ENCODE results near the gene PHLDB3.
"Not testable (repeated sequence)": the region's sequence is repeated elsewhere in the genome, so short reads cannot be mapped to it uniquely, and the experiment has no call there.

The PHLDB3 gene

DNA sequence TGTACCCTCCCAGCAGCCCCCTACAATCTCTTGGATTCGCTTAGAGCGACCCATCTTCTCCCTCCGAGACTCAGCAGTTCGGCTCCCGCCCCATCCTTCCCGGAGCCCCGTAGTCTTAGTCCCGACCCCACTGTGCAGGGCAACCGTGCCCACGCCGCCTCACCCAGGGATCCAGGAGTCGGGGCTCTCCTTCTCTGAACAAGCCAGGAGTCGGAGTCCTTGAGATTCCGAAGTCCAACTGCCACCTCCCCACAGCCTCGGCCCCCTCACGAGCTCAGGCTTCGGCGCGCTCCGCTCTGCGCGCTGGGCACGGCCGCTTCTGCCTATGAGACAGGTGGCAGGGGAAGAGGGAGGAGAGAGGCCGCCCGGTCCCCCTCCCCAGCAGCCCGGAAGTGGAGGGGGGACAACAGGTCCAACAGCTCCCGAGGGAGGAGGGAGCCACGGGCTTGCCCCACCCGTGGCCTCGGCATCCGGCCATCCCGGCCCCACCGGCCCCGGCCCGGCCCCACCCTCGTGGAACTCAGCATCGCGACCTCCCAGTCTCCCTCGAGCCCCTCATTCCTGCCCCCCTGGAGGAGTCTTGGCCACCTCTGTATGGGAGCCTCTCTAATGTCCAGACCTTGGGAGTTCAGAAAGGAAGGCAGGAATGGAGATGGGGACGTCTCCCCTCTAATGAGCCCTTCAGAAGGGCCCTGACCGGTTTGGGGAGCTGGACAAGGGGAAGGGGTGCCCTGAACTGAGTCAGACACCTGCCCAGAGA lies at the start of gene PHLDB3:
TSS of gene PHLDB3 (minus strand) at position 321 of the 760 bp plus-strand sequence. CDS start 628 bp downstream, outside the sequence.
- peak; percentile 63 for DNase-seq (ENCODE audit: low spot score)

DNA sequence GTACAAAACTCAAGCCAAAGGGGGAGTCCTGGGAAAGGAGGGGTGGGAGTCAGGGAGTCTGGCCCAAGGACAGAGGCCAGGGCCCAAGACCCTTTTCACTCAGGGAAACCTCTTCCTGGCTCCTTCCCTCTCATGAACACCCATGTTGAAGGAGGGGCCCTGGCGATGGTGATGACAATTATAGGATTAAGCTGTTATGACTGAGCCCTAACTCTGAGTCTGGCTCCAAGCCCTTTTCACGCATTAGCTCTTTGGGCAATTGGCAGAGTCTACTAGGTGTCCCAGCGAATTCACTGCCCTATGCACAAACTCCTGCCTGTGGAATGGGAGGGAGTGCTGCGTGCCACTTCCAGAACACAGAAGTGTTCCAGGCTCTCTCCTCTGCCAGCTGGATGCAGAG lies 49.1 kb upstream of the PHLDB3 start:
- DNase-seq (ENCODE audit: low spot score) = no peak

DNA sequence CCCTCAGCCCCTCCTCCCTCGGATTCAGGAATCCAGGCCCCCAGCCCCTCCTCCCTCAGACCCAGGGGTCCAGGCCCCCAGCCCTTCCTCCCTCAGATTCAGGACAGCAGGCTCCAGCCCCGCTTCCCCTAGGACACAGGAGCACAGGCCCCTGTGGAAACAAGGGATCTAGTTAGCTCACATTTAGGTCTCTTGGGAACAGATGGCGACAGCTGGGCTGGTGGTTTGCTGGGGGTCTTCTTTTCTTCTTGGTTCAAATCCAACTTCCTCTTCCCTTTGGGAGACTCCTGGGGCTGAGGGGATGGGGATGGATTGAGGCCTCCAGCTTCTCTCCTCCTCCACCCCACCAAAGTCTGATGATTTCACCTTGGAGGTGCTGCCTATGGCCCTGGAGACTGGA lies 48.1 kb upstream of the PHLDB3 start:
- no peak for DNase-seq (ENCODE audit: low spot score)

DNA sequence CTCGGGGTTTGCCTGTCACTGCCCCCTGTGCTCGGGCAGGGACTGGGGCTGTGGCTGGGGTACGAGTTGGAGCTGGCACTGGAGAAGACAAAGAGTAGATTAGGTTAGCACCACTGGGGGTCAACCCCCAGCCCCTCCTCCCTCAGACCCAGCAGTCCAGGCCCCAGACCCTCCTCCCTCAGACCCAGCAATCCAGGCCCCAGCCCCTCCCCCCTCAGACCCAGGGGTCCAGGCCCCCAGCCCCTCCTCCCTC lies 47.6 kb upstream of the PHLDB3 start:
- no peak for DNase-seq (ENCODE audit: low spot score)

GRCh38 chr19:43551399-43552197 lies 47.1 kb upstream of the PHLDB3 start:
- DNase-seq (ENCODE audit: low spot score) = no peak

- no peak for DNase-seq (ENCODE audit: low spot score)
Observed at GRCh38 chr19:43548706-43549105, 44.2 kb upstream of the PHLDB3 start.

GRCh38 chr19:43547926-43548325 lies 43.4 kb upstream of the PHLDB3 start:
- not testable (repeated sequence) for DNase-seq (ENCODE audit: low spot score)

DNA sequence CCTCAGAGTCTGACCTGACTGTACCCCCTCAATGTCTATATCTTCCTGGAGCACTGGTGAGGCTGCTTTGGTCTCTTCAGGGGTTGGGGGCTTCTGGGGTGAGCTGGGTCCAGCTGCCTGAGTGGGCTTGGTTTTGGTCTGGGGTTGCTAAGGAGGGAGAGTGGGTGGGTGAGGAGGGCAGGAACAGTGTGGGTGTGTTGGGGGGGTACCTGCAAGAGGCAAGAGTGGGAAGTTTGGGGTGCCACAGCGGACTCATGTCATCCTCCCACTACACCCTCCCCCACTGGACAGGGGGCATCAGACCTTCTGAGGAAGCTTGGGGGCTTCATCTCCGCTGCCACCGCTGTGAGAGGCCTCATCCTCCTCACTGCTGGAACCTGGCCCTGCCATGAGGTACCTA lies 42.0 kb upstream of the PHLDB3 start:
- DNase-seq (ENCODE audit: low spot score) = no peak

DNA sequence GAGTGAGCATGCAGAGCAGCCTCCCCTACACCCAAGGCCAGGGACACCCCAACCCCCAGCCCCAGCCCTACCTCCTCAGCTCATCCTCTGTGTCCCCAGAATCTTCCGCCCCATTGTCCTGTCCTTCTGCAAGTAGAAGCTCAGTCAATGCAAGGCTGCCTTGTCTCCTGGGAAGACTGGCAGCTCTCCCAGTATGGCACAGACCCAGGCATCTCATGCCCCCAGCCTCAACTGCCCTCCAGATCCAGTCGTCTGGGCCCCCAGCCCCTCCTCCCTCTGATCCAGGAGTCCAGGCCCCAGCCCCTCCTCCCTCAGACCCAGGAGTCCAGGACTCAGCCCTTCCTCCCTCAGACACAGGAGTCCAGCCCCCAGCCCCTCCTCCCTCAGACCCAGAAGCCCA lies 41.4 kb upstream of the PHLDB3 start:
- no peak for DNase-seq (ENCODE audit: low spot score)

- no peak for DNase-seq (ENCODE audit: low spot score)
Observed at GRCh38 chr19:43545276-43545675, 40.7 kb upstream of the PHLDB3 start.

DNA sequence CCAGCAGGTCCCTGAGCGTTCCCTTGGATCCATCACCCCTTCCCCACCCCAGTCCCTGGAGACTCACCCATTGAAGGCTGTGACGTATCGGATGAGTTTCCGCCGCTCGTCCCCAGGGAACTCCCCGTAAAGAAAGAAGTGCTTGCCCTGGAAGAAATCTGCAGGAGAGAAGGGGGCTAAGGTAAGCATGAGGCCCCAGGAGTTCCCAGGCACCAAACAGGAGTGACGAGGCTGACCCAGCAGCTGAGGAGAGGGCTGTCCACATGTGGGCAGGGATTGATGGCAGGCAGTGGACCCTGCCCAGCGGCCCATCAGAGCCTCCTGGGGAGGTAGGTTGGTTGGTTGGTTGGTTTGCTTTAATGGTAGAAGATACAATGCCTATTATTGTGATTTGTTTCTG lies 39.5 kb upstream of the PHLDB3 start:
- DNase-seq (ENCODE audit: low spot score) = no peak

DNA sequence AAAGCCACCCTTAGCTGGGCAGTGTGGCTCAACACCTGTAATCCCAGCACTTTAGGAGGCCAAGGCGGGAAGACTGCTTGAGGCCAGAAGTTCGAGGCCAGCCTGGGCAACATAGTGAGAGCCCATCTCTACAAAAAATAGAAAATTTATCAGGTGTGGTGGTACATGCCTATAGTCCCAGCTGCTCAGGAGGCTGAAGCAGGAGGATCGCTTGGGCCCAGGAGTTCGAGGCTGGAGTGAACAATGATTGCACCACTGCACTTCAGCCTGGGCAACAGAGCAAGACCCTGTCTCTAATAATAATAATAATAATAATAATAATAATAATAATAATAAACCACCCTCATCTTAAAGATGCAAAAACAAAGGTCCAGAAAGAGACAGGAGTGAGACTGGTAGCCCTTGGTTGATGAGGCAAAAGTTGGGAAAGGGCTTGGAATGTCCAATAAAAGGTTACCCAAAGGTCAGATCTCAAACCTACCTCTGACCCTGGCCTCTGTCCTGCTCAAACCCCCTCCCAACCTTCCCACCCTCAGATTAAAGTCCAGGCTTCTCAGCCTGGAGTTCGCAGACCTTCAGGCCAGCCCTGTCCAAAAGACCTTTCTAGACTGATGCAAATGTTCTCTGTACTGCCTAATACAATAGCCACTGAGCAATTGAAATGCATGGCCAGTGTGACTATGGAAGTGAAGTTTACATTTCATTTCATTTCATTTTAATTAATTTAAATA lies 37.5 kb upstream of the PHLDB3 start:
- no peak for DNase-seq (ENCODE audit: low spot score)

- no peak for DNase-seq (ENCODE audit: low spot score)
Observed at GRCh38 chr19:43540381-43540780, 35.8 kb upstream of the PHLDB3 start.

- DNase-seq (ENCODE audit: low spot score) = no peak
Observed at GRCh38 chr19:43538922-43539321, 34.4 kb upstream of the PHLDB3 start.

GRCh38 chr19:43534816-43535761 lies 30.5 kb upstream of the PHLDB3 start:
- DNase-seq (ENCODE audit: low spot score) = no peak

DNA sequence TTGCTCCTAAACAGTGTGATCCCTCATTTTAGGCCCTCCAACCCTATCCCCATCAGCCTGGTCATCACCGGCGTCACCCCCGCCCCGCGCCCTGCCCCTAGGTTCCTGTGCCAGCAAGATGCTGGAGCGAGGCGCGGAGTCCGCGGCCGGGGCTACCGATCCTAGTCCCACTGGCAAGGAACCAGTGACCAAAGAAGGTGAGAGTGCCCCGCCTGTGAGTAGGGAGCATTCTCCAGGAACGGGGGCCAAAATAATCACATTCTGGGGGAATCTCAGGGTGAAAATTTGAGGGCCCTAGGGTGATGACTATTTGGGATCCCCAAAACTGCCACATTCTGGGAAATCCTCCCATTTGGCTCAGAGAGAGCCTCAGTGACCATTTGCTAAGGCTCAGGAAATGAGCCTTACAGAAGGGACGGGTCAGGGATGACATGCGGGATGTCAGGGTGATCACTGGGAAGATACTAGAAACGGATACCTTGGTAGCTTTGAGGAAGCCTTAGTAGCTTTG lies 29.8 kb upstream of the PHLDB3 start:
- no peak for DNase-seq (ENCODE audit: low spot score)

DNA sequence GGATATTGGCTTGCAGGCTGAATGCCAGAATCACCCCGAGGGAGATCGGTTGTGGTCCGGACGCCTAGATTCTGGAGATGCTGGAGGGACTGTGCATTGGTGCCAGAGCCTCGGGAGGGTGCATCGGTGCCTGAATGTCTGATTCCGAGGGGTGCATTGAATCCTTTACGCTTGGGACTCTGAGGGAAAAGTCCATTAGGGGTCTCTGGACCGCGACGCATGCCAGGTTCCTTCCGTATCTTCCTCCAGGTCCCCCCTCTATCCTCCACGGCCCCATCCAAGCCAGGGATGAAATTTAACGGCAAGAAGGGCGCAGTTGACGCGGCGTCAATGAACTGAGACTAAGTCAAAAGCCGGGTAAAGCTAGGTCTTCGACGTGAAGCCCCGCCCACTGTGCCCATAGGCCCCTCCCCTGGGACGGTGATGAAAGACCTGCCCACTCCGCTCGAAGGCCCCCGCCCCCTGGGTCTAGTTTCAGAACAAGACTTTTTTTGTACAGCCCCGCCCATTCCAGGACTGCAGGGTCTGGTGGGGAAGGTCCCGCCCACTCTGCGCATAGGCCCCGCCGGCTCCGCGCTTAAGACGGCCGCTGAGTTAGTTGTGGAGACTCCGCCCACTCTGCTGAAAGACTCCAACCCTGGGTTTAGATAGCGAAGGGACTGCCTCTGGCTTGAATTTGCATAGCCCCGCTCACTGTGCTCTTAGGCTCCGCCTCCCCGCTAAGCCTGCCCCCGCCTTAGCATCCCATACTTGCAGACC lies 29.2 kb upstream of the PHLDB3 start:
- DNase-seq (ENCODE audit: low spot score) = peak; percentile 98

DNA sequence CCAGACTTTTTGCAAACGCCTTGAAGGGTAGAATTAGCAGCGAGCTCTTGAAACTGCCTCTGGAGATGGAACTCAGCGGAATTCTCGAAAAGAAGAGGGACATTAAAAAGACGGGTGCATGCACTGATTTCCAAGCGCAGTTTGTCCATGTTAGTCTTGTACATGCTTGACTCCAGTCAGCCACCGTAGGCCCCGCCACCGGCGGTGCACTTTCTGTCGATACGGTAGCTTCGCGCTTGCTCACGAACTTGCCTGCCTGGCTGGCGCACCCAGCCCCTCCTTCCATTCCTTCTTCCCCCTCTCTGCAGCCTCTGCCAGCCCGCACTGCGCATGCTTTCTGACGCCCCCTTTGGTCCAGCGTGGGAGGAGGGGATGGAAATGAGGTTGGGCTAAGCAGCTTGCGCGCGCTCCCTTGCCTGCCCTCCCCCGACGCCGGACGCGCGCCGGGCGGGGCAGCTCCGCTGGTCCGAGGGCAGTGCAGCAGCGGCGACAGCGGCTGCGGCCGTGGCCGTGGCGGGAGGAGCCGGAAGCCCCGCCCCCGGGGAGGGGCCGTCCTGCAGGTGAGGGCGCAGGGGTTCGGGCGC lies 28.5 kb upstream of the PHLDB3 start, which contains the start of gene ZNF575:
TSS of gene ZNF575 (plus strand) at position 227 of the 584 bp plus-strand sequence. CDS start 1,235 bp downstream, outside the sequence.
- peak; percentile 98 for DNase-seq (ENCODE audit: low spot score)

GRCh38 chr19:43532571-43532961 lies 28.0 kb upstream of the PHLDB3 start:
- peak; percentile 70 for DNase-seq (ENCODE audit: low spot score)

GRCh38 chr19:43527860-43528622 lies 23.5 kb upstream of the PHLDB3 start:
- no peak for DNase-seq (ENCODE audit: low spot score)
